ENCODE measurements around the gene USP2.

DNA sequence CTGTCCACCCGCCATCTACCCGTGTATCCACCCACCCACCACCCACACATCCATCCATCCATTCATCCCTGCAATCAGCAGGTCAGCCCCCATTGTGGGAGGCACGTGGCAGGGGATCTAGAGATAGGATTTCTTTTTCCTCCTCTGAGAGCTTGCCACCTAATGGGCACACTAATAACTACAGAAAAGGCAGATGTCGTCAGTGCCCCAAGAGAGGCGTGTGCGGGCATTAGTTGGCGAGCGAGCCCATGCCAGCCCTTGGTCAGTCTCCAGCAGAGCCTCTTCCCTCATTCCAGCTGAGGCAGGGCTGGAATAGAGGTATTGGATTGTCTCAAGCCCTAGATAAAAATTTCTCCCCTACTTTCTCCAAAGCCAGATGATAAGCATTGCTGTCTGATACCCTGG lies 9.7 kb downstream of the USP2 start:
- TF ChIP-seq, protein P1, sequence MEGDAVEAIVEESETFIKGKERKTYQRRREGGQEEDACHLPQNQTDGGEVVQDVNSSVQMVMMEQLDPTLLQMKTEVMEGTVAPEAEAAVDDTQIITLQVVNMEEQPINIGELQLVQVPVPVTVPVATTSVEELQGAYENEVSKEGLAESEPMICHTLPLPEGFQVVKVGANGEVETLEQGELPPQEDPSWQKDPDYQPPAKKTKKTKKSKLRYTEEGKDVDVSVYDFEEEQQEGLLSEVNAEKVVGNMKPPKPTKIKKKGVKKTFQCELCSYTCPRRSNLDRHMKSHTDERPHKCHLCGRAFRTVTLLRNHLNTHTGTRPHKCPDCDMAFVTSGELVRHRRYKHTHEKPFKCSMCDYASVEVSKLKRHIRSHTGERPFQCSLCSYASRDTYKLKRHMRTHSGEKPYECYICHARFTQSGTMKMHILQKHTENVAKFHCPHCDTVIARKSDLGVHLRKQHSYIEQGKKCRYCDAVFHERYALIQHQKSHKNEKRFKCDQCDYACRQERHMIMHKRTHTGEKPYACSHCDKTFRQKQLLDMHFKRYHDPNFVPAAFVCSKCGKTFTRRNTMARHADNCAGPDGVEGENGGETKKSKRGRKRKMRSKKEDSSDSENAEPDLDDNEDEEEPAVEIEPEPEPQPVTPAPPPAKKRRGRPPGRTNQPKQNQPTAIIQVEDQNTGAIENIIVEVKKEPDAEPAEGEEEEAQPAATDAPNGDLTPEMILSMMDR (IDR thresholded peaks at IDR 0.05) = no peak; the same call in 1 of the 2 replicates
- TF ChIP-seq POLR2AphosphoS5 (IDR thresholded peaks at IDR 0.05; ENCODE audit: low read depth, low read length) = no peak

All from Panc1 (cell line).